ENCODE measurements around the gene ATP8B4. TPM values are rescaled to one million over a fixed set of nuclear protein-coding genes. Genes with fewer than 3 reads are reported as not detected.

The ATP8B4 gene
- total RNA-seq, 6 experiments from 2014 or later: 4.5 to 10.1 (median 6.7) TPM

- Histone ChIP-seq H3K4me3 (no peak overlapping the region), H3K27me3 (no peaks in the 10 kb centered on the region), H3K9me3 (no peaks in the 10 kb centered on the region), H3K36me3 (no peaks in the 10 kb centered on the region), H3K4me1 (peaks cover 0 to 12% (median 0%) of the 10 kb centered on the region in 4 donors), H3K27ac (peak overlapping the region in 2 of 3 donors; percentile 5 to 20)
- DNase-seq (no peak), ATAC-seq (peak; percentile 22 to 64 (median 46))
- TF ChIP-seq POLR2A (IDR thresholded peaks at IDR 0.05) (no peak), CTCF (IDR thresholded peaks at IDR 0.05) (no peak)
- 16% methylated on average over 3 of the region's 3 CpGs for WGBS (ENCODE audit: insufficient coverage, low coverage, low lambda C conversion rate, missing lambda C conversion rate)
- intact Hi-C loops (cut with DNase I): no loop called here
Measured at GRCh38 chr15:50109076-50109987, 9.7 kb downstream of the ATP8B4 start.

- 57% methylated on average over 4 of the region's 4 CpGs for WGBS (ENCODE audit: insufficient coverage, low coverage, low lambda C conversion rate, missing lambda C conversion rate)
- H3K36me3 ChIP-seq: no peaks in the 10 kb centered on the region
- H3K27ac ChIP-seq: peak overlapping the region in 1 of 3 donors; percentile 6
- intact Hi-C loops (cut with DNase I): no loop called here
- H3K27me3 ChIP-seq: no peaks in the 10 kb centered on the region
- no peak for DNase-seq
- TF ChIP-seq CTCF (IDR thresholded peaks at IDR 0.05) (no peak), POLR2A (IDR thresholded peaks at IDR 0.05) (no peak)
- no peak for ATAC-seq
- H3K4me3 ChIP-seq: no peak overlapping the region
- H3K4me1 ChIP-seq: peaks cover 0 to 12% (median 0%) of the 10 kb centered on the region in 4 donors
- H3K9me3 ChIP-seq: no peaks in the 10 kb centered on the region
Measured at GRCh38 chr15:50108461-50108860, 10.6 kb downstream of the ATP8B4 start.

- Histone ChIP-seq H3K27me3 (no peaks in the 10 kb centered on the region), H3K9me3 (no peaks in the 10 kb centered on the region), H3K27ac (peak overlapping the region in 1 of 3 donors; percentile 6), H3K4me1 (peaks cover 0 to 12% (median 0%) of the 10 kb centered on the region in 4 donors), H3K36me3 (no peaks in the 10 kb centered on the region), H3K4me3 (no peak overlapping the region)
- ATAC-seq: peak; percentile 64 to 69 (median 66)
- WGBS (ENCODE audit: insufficient coverage, low coverage, low lambda C conversion rate, missing lambda C conversion rate): 86% methylated on average over 3 of the region's 7 CpGs
- TF ChIP-seq POLR2A (IDR thresholded peaks at IDR 0.05): no peak
- no peak for TF ChIP-seq CTCF (IDR thresholded peaks at IDR 0.05)
- intact Hi-C loops (cut with DNase I): no loop called here
- no peak for DNase-seq
Measured at GRCh38 chr15:50107591-50108408, 11.2 kb downstream of the ATP8B4 start.

GRCh38 chr15:50107157-50107556 is 11.9 kb downstream of the ATP8B4 start:
- Histone ChIP-seq H3K4me1 (peaks cover 0 to 12% (median 0%) of the 10 kb centered on the region in 4 donors), H3K27ac (peak overlapping the region in 1 of 3 donors; percentile 11)
- no peak for TF ChIP-seq CTCF (IDR thresholded peaks at IDR 0.05)

More at GRCh38 chr15:50107157-50107556, 11.9 kb downstream of the ATP8B4 start:
- intact Hi-C loops (cut with DNase I): no loop called here
- Histone ChIP-seq H3K4me3 (no peak overlapping the region), H3K9me3 (no peaks in the 10 kb centered on the region), H3K36me3 (no peaks in the 10 kb centered on the region), H3K27me3 (no peaks in the 10 kb centered on the region)
- 58% methylated on average over 4 of the region's 4 CpGs for WGBS (ENCODE audit: insufficient coverage, low coverage, low lambda C conversion rate, missing lambda C conversion rate)
- DNase-seq (no peak), ATAC-seq (no peak)

All from right lobe of liver (tissue), 6 donors.